A673 (cell line): ENCODE results near the gene ZFR. TPM values are rescaled to one million over a fixed set of nuclear protein-coding genes. Genes with fewer than 3 reads are reported as not detected.

Source experiments
- BruUV-seq: library from RNA; stranded (reverse); fragments of 400-500 nt; replicated peaks from 2 replicates; lab custom pipeline; 2021; lab: Mats Ljungman, UMichigan
- CTCF ChIA-PET: fragments of 300-600 bp; sonication (Branson Sonifier 250); formaldehyde crosslinking; loops from one replicate; lab custom pipeline; 2022; ENCODE audit warnings: antibody characterized with exemption; lab: Charles Lee
- POLR2A ChIA-PET: fragments of 300-600 bp; sonication (Branson Sonifier 250); formaldehyde crosslinking; loops from one replicate; lab custom pipeline; 2022; ENCODE audit warnings: antibody characterized with exemption; ENCODE audit not compliant: low non-redundant PET; lab: Charles Lee
- DNase-seq: peaks from one replicate; pipeline ENCODE4 v3.0.0-alpha.2; 2015; ENCODE audit warnings: low spot score
- H3K27ac ChIP-seq: fragments of 200-600 bp; sonication (generic); 2 replicates; pipeline ENCODE4 v1.5.1; 2016; ENCODE audit warnings: mixed run types, low read depth, mild to moderate bottlenecking, mixed read lengths, antibody characterized with exemption, low read length; ENCODE audit not compliant: poor library complexity, severe bottlenecking
- H3K27me3 ChIP-seq: fragments of 200-600 bp; sonication (generic); replicated peaks from 2 replicates; pipeline ENCODE4 v1.6.1; 2017; ENCODE audit warnings: mixed run types, low read depth, mild to moderate bottlenecking, mixed read lengths, antibody characterized with exemption, low read length; ENCODE audit not compliant: insufficient read depth, poor library complexity
- H3K36me3 ChIP-seq: fragments of 200-600 bp; sonication (generic); 2 replicates; pipeline ENCODE4 v1.6.1; 2016; ENCODE audit warnings: mixed run types, mild to moderate bottlenecking, mixed read lengths, antibody characterized with exemption, low read length; ENCODE audit not compliant: insufficient read depth, poor library complexity, severe bottlenecking
- H3K4me1 ChIP-seq: fragments of 200-600 bp; sonication (generic); 2 replicates; pipeline ENCODE4 v1.6.1; 2017; ENCODE audit warnings: mixed run types, mild to moderate bottlenecking, mixed read lengths, antibody characterized with exemption, low read length; ENCODE audit not compliant: insufficient read depth, poor library complexity, severe bottlenecking
- H3K4me3 ChIP-seq: fragments of 200-600 bp; sonication (generic); 2 replicates; pipeline ENCODE4 v1.5.1; 2016; ENCODE audit warnings: low read depth, mixed run types, mild to moderate bottlenecking, mixed read lengths, low read length; ENCODE audit not compliant: poor library complexity, severe bottlenecking
- H3K9me3 ChIP-seq: fragments of 200-600 bp; sonication (generic); 2 replicates; pipeline ENCODE4 v1.6.1; 2016; ENCODE audit warnings: mixed run types, low read depth, mild to moderate bottlenecking, mixed read lengths, antibody characterized with exemption, low read length; ENCODE audit not compliant: poor library complexity, severe bottlenecking
- EZH2 ChIP-seq: fragments of 200-600 bp; sonication (generic); IDR thresholded peaks from 2 replicates; pipeline ENCODE4 v1.6.1; 2017; ENCODE audit warnings: borderline replicate concordance, low read depth, mild to moderate bottlenecking, mixed read lengths, antibody characterized with exemption, low read length; ENCODE audit not compliant: poor library complexity, severe bottlenecking
- intact Hi-C: fragments of 100-400 bp; cut with micrococcal nuclease; formaldehyde crosslinking; loops from one replicate; pipeline ENCODE4 v1.10.0; 2022; ENCODE audit not compliant: unreplicated experiment
- total RNA-seq: library from RNA; stranded (reverse); gene quantifications from 2 replicates; pipeline ENCODE4 v1.2.3, GENCODE V29; 2021
- TF ChIP-seq, protein P1 (sequence below): fragments of 300-800, 200-600 bp; sonication (generic); conservative IDR thresholded peaks from 2 replicates; pipeline ENCODE4 v1.5.1; 2017; ENCODE audit warnings: low read depth, mild to moderate bottlenecking, antibody characterized with exemption, low read length, moderate library complexity, mixed read lengths

Gene ZFR
- total RNA-seq, 1 experiment from 2014 or later: 110 TPM

DNA sequence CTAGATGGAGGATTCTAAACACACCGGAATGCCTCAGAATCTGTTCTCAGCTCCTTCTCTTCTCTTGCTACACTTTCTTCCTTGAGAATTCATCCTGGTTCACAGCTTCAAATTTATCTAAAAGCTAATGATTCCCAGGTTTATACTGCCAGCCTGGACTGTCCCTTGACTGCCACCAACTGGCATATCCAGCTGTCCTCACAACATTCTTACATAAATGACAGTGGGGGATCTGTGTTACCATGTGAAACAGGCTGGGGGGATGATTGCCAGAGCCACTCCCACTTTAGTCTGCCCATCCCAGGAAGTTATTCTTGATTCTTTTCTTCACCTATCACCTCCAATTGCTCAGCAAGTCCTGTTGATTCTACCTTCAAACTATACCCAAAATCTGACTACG lies 27.2 kb upstream of the ZFR start:
- no peak overlapping the region for H3K4me3 ChIP-seq
- ChIA-PET CTCF (no interaction called here), POLR2A (no interaction called here)
- H3K9me3 ChIP-seq: no peaks in the 10 kb centered on the region
- BruUV-seq: no TSS peak
- peak; percentile 45 for DNase-seq
- H3K36me3 ChIP-seq: no peaks in the 10 kb centered on the region
- intact Hi-C loops: no loop called here
- TF ChIP-seq EZH2: no peak
- TF ChIP-seq, protein P1, sequence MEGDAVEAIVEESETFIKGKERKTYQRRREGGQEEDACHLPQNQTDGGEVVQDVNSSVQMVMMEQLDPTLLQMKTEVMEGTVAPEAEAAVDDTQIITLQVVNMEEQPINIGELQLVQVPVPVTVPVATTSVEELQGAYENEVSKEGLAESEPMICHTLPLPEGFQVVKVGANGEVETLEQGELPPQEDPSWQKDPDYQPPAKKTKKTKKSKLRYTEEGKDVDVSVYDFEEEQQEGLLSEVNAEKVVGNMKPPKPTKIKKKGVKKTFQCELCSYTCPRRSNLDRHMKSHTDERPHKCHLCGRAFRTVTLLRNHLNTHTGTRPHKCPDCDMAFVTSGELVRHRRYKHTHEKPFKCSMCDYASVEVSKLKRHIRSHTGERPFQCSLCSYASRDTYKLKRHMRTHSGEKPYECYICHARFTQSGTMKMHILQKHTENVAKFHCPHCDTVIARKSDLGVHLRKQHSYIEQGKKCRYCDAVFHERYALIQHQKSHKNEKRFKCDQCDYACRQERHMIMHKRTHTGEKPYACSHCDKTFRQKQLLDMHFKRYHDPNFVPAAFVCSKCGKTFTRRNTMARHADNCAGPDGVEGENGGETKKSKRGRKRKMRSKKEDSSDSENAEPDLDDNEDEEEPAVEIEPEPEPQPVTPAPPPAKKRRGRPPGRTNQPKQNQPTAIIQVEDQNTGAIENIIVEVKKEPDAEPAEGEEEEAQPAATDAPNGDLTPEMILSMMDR: peak; percentile 45
- H3K27ac ChIP-seq: no peak overlapping the region
- H3K27me3 ChIP-seq: no peaks in the 10 kb centered on the region
- peaks cover 3% of the 10 kb centered on the region for H3K4me1 ChIP-seq

- ChIA-PET CTCF (no interaction called here), POLR2A (no interaction called here)
- intact Hi-C loops: no loop called here
- H3K4me1 ChIP-seq: no peaks in the 10 kb centered on the region
- TF ChIP-seq, protein P1: peak; percentile 28; the same call in 1 of the 2 replicates
- no peak for TF ChIP-seq EZH2
- no peaks in the 10 kb centered on the region for H3K9me3 ChIP-seq
- no peaks in the 10 kb centered on the region for H3K36me3 ChIP-seq
- no peak overlapping the region for H3K4me3 ChIP-seq
- H3K27ac ChIP-seq: no peak overlapping the region
- no peak for DNase-seq
- no TSS peak for BruUV-seq
- no peaks in the 10 kb centered on the region for H3K27me3 ChIP-seq
These were observed 20.5 kb upstream of the ZFR start for GRCh38 chr5:32465076-32465475.

DNA sequence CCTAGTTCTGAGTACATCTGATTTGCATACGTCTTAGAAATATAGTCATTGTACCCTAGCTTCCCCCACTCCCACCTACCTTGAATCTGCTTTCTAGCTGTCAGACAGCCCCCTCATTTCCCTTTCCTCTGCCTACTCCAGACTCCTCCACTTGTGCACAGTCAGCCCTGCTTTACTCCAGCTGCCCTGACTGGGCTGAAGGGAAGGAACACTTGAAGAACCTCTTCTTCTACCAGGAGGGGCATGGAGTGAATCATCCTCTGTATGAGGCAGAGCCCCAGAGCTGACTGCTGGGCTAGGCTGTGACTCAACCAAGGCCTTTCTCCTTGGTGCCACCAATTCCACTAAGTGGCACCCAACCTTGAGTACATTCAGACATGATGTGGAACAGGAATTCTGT lies 18.1 kb upstream of the ZFR start:
- no peaks in the 10 kb centered on the region for H3K4me1 ChIP-seq
- ChIA-PET CTCF (no interaction called here), POLR2A (interaction anchor here (0.6 kb wide), 1 partner anchor 25 kb away, joined by 3 read pairs; no protein-coding TSS in a partner anchor)
- no peaks in the 10 kb centered on the region for H3K9me3 ChIP-seq
- no TSS peak for BruUV-seq
- peak; percentile 14 for DNase-seq
- no peaks in the 10 kb centered on the region for H3K36me3 ChIP-seq
- no peak overlapping the region for H3K27ac ChIP-seq
- H3K4me3 ChIP-seq: no peak overlapping the region
- H3K27me3 ChIP-seq: no peaks in the 10 kb centered on the region
- TF ChIP-seq EZH2: no peak
- TF ChIP-seq, protein P1: no peak
- intact Hi-C loops: no loop called here
